ENCODE data around the gene GMNN. TPM values are rescaled to one million over a fixed set of nuclear protein-coding genes. Genes with fewer than 3 reads are reported as not detected.

The GMNN gene
- polyA plus RNA-seq, 3 donors, result 2.6 to 5.2 (median 2.9) TPM

GRCh38 chr6:24796616-24797290 is 22.0 kb downstream of the GMNN start:
- H3K27me3 Mint-ChIP-seq (ENCODE audit: low read depth in 3 of 3), result peaks cover 0 to 3% (median 0%) of the 10 kb centered on the region in 3 donors

GRCh38 chr6:24797596-24798216 is 23.0 kb downstream of the GMNN start:
- Mint-ChIP-seq H3K4me3 (no peak overlapping the region), H3K27me3 (ENCODE audit: low read depth in 3 of 3) (peaks cover 0 to 3% (median 0%) of the 10 kb centered on the region in 3 donors), H3K4me1 (no peaks in the 10 kb centered on the region), H3K27ac (peak overlapping the region in 1 of 7 donors; percentile 22), H3K36me3 (peaks cover 14 to 28% of the 10 kb centered on the region in 2 donors), H3K9me3 (no peaks in the 10 kb centered on the region)
- Histone ChIP-seq H4K20me1 (ENCODE audit: insufficient read depth, low read length) (peaks cover 8% of the 10 kb centered on the region), H3K27ac (ENCODE audit: low read depth in 1 of 2, low read length in 2 of 2) (no peak overlapping the region), H3K79me2 (ENCODE audit: insufficient read depth, low read length) (no peaks in the 10 kb centered on the region), H3K4me1 (ENCODE audit: control insufficient read depth in 1 of 2, insufficient read depth in 2 of 2, low read length in 2 of 2) (no peaks in the 10 kb centered on the region), H3K4me2 (replicated peaks; ENCODE audit: extremely low read depth, low read length, poor library complexity, severe bottlenecking) (no peak overlapping the region), H3K9me3 (replicated peaks in 1 of 2; ENCODE audit: control insufficient read depth in 1 of 2, insufficient read depth in 1 of 2, low read length in 2 of 2) (no peaks in the 10 kb centered on the region), H3K36me3 (replicated peaks in 1 of 2; ENCODE audit: control insufficient read depth in 1 of 2, insufficient read depth in 2 of 2, low read length in 2 of 2) (peaks cover 10 to 12% of the 10 kb centered on the region in 2 donors), H3K9ac (ENCODE audit: insufficient read depth, low read length, poor library complexity, severe bottlenecking) (no peak overlapping the region), H2AFZ (ENCODE audit: insufficient read depth, low read depth, low read length, poor library complexity, severe bottlenecking) (no peak overlapping the region), H3K27me3 (ENCODE audit: control insufficient read depth in 2 of 2, insufficient read depth in 2 of 2, low read length in 2 of 2) (no peaks in the 10 kb centered on the region), H3K4me3 (replicated peaks in 1 of 3; ENCODE audit: low read depth in 2 of 3, low read length in 3 of 3) (no peak overlapping the region)
- 60% methylated on average over 1 of the region's 6 CpGs for WGBS (ENCODE audit: insufficient coverage)
- DNase-seq, result no peak
- TF ChIP-seq CTCF (IDR thresholded peaks at IDR 0.05), result no peak
- intact Hi-C loops (cut with micrococcal nuclease), result no loop called here

More at GRCh38 chr6:24796616-24797290, 22.0 kb downstream of the GMNN start:
- no CpG with 5 or more reads among the region's 6 CpGs for WGBS (ENCODE audit: insufficient coverage)
- Mint-ChIP-seq H3K27ac (peak overlapping the region in 1 of 7 donors; percentile 60), H3K4me1 (no peaks in the 10 kb centered on the region), H3K9me3 (no peaks in the 10 kb centered on the region), H3K4me3 (no peak overlapping the region), H3K36me3 (peaks cover 8 to 21% of the 10 kb centered on the region in 2 donors)
- H3K36me3 ChIP-seq (replicated peaks in 1 of 2; ENCODE audit: control insufficient read depth in 1 of 2, insufficient read depth in 2 of 2, low read length in 2 of 2), result peaks cover 3% of the 10 kb centered on the region in 2 donors
- no peaks in the 10 kb centered on the region for H3K9me3 ChIP-seq (replicated peaks in 1 of 2; ENCODE audit: control insufficient read depth in 1 of 2, insufficient read depth in 1 of 2, low read length in 2 of 2)
- no peak for TF ChIP-seq CTCF (IDR thresholded peaks at IDR 0.05)
- H3K4me3 ChIP-seq (replicated peaks in 1 of 3; ENCODE audit: low read depth in 2 of 3, low read length in 3 of 3), result no peak overlapping the region
- no peaks in the 10 kb centered on the region for H4K20me1 ChIP-seq (ENCODE audit: insufficient read depth, low read length)
- H3K79me2 ChIP-seq (ENCODE audit: insufficient read depth, low read length), result no peaks in the 10 kb centered on the region
- H3K27ac ChIP-seq (ENCODE audit: low read depth in 1 of 2, low read length in 2 of 2), result no peak overlapping the region
- H3K4me2 ChIP-seq (replicated peaks; ENCODE audit: extremely low read depth, low read length, poor library complexity, severe bottlenecking), result no peak overlapping the region
- no peaks in the 10 kb centered on the region for H3K4me1 ChIP-seq (ENCODE audit: control insufficient read depth in 1 of 2, insufficient read depth in 2 of 2, low read length in 2 of 2)
- H3K9ac ChIP-seq (ENCODE audit: insufficient read depth, low read length, poor library complexity, severe bottlenecking), result no peak overlapping the region
- H3K27me3 ChIP-seq (ENCODE audit: control insufficient read depth in 2 of 2, insufficient read depth in 2 of 2, low read length in 2 of 2), result no peaks in the 10 kb centered on the region
- H2AFZ ChIP-seq (ENCODE audit: insufficient read depth, low read depth, low read length, poor library complexity, severe bottlenecking), result no peak overlapping the region
- intact Hi-C loops (cut with micrococcal nuclease), result no loop called here
- DNase-seq, result no peak

All from CD14-positive monocyte (primary cell).